Loucy (cell line): ENCODE results near the gene MAN2A2.

Source experiments
- H2AFZ ChIP-seq: fragments of 200-600 bp; sonication (generic); 2 replicates; pipeline ENCODE4 v1.6.0; 2016; ENCODE audit warnings: antibody characterized with exemption, mild to moderate bottlenecking, low read length, moderate library complexity
- H3F3A ChIP-seq: fragments of 200-600 bp; 2 replicates; pipeline ENCODE4 v1.6.0; 2016; ENCODE audit warnings: antibody characterized with exemption, low read depth, mild to moderate bottlenecking
- H3K27me3 ChIP-seq: fragments of 200-600 bp; sonication (generic); 2 replicates; pipeline ENCODE4 v1.6.1; 2014; ENCODE audit warnings: low read length, mild to moderate bottlenecking; ENCODE audit not compliant: insufficient read depth, poor library complexity, severe bottlenecking
- H3K36me3 ChIP-seq: fragments of 200-600 bp; sonication (generic); 2 replicates; pipeline ENCODE4 v1.6.1; 2016; ENCODE audit warnings: low read length; ENCODE audit not compliant: insufficient read depth
- H3K4me1 ChIP-seq: fragments of 200-600 bp; sonication (generic); 2 replicates; pipeline ENCODE4 v1.5.1; 2014; ENCODE audit warnings: low read length, mild to moderate bottlenecking; ENCODE audit not compliant: insufficient read depth, poor library complexity, severe bottlenecking
- H3K4me2 ChIP-seq: fragments of 200-600 bp; sonication (generic); 2 replicates; pipeline ENCODE4 v1.6.0; 2014; ENCODE audit warnings: antibody characterized with exemption, low read length, low read depth, mild to moderate bottlenecking; ENCODE audit not compliant: poor library complexity, severe bottlenecking
- H3K4me3 ChIP-seq: fragments of 200-600 bp; sonication (generic); 2 replicates; pipeline ENCODE4 v1.5.1; 2014; ENCODE audit warnings: low read length, mild to moderate bottlenecking, mixed read lengths; ENCODE audit not compliant: poor library complexity, severe bottlenecking
- H3K79me2 ChIP-seq: fragments of 200-600 bp; sonication (generic); 2 replicates; pipeline ENCODE4 v1.6.1; 2014; ENCODE audit warnings: low read length; ENCODE audit not compliant: insufficient read depth
- H3K9ac ChIP-seq: fragments of 200-600 bp; sonication (generic); 2 replicates; pipeline ENCODE4 v1.6.0; 2014; ENCODE audit warnings: mild to moderate bottlenecking, low read depth, low read length, moderate library complexity; ENCODE audit not compliant: poor library complexity, severe bottlenecking
- H3K9me2 ChIP-seq: fragments of 200-600 bp; sonication (generic); replicated peaks from 2 replicates; pipeline ENCODE4 v1.6.1; 2016; ENCODE audit warnings: low read depth, low read length, mixed read lengths
- H3K9me3 ChIP-seq: fragments of 200-600 bp; sonication (generic); 2 replicates; pipeline ENCODE4 v1.6.1; 2014; ENCODE audit warnings: mild to moderate bottlenecking, antibody characterized with exemption, low read length, low read depth; ENCODE audit not compliant: insufficient read depth
- H4K20me1 ChIP-seq: fragments of 200-600 bp; sonication (generic); 2 replicates; pipeline ENCODE4 v1.6.0; 2014; ENCODE audit warnings: antibody characterized with exemption, low read length, mild to moderate bottlenecking; ENCODE audit not compliant: insufficient read depth, poor library complexity, severe bottlenecking
- EZH2phosphoT487 ChIP-seq: fragments of 200-600 bp; IDR thresholded peaks from 2 replicates; pipeline ENCODE4 v1.6.1; 2018; ENCODE audit warnings: antibody characterized with exemption, mild to moderate bottlenecking, moderate library complexity, borderline replicate concordance
- TF ChIP-seq, protein P1 (sequence below): fragments of 200-600 bp; sonication (generic); conservative IDR thresholded peaks from 2 replicates; pipeline ENCODE4 v1.5.1; 2014; ENCODE audit warnings: mild to moderate bottlenecking, antibody characterized with exemption, low read length

The MAN2A2 gene

GRCh38 chr15:90871716-90872485 is 31.2 kb upstream of the MAN2A2 start:
- Histone ChIP-seq H3F3A (peaks cover 14% of the 10 kb centered on the region; the same call in 1 of the 2 replicates), H3K9me3 (no peaks in the 10 kb centered on the region), H2AFZ (peak overlapping the region; percentile 21), H3K9me2 (no peaks in the 10 kb centered on the region), H3K27me3 (no peaks in the 10 kb centered on the region), H3K36me3 (peaks cover 8% of the 10 kb centered on the region; the same call in 1 of the 2 replicates), H3K79me2 (peaks cover 55% of the 10 kb centered on the region), H3K4me3 (peak overlapping the region; percentile 80), H3K9ac (peak overlapping the region; percentile 78), H4K20me1 (peaks cover 10% of the 10 kb centered on the region), H3K4me1 (peaks cover 53% of the 10 kb centered on the region), H3K4me2 (peak overlapping the region; percentile 78)
- TF ChIP-seq, protein P1, sequence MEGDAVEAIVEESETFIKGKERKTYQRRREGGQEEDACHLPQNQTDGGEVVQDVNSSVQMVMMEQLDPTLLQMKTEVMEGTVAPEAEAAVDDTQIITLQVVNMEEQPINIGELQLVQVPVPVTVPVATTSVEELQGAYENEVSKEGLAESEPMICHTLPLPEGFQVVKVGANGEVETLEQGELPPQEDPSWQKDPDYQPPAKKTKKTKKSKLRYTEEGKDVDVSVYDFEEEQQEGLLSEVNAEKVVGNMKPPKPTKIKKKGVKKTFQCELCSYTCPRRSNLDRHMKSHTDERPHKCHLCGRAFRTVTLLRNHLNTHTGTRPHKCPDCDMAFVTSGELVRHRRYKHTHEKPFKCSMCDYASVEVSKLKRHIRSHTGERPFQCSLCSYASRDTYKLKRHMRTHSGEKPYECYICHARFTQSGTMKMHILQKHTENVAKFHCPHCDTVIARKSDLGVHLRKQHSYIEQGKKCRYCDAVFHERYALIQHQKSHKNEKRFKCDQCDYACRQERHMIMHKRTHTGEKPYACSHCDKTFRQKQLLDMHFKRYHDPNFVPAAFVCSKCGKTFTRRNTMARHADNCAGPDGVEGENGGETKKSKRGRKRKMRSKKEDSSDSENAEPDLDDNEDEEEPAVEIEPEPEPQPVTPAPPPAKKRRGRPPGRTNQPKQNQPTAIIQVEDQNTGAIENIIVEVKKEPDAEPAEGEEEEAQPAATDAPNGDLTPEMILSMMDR: no peak
- no peak for TF ChIP-seq EZH2phosphoT487

DNA sequence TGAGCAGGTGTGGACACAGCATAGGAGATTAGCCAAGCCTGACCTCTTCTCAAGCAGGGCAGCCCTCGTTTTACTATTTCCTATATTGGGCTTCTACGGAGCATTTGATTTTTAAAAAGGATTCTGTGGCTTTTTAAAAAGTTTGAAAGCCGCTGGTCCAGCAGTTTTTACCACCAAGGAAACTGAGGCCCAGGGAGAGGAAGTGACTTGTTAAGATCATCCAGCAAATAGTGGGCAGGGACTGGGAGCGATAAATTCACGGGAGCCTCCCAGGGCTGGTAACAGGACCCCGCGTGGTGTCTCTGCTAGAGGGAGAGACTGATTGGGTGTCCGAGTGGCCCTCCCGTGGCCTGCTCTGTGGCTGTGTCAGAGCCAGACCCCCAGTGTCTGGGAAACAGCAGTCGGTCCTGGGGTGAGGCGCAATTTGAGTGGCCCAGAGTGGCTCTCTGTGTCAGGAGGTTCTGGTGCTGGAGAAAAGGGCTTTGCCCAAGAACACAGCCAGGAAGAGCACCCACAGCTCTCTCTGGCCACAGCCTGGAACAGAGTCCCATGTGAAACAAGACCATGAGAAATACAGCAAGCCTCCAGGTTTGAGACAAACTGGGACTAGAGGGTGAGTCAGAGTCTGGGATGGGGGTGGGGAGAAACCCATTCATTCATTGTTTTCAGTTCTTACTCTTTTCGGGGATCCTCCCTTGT is 30.5 kb upstream of the MAN2A2 start:
- peaks cover 14% of the 10 kb centered on the region; the same call in 1 of the 2 replicates for H3F3A ChIP-seq
- H4K20me1 ChIP-seq: peaks cover 10% of the 10 kb centered on the region
- H3K27me3 ChIP-seq: no peaks in the 10 kb centered on the region
- H3K36me3 ChIP-seq: peaks cover 14% of the 10 kb centered on the region; the same call in 1 of the 2 replicates
- no peaks in the 10 kb centered on the region for H3K9me3 ChIP-seq
- peaks cover 55% of the 10 kb centered on the region for H3K79me2 ChIP-seq
- H3K4me3 ChIP-seq: peak overlapping the region; percentile 80
- peak overlapping the region; percentile 78 for H3K9ac ChIP-seq
- no peaks in the 10 kb centered on the region for H3K9me2 ChIP-seq
- H2AFZ ChIP-seq: peak overlapping the region; percentile 21; the same call in 1 of the 2 replicates
- TF ChIP-seq, protein P1: no peak
- no peak for TF ChIP-seq EZH2phosphoT487
- H3K4me1 ChIP-seq: peaks cover 53% of the 10 kb centered on the region
- peak overlapping the region; percentile 78 for H3K4me2 ChIP-seq

- H3K27me3 ChIP-seq: no peaks in the 10 kb centered on the region
- peaks cover 55% of the 10 kb centered on the region for H3K79me2 ChIP-seq
- H3F3A ChIP-seq: peaks cover 14% of the 10 kb centered on the region; the same call in 1 of the 2 replicates
- peak overlapping the region; percentile 78 for H3K9ac ChIP-seq
- H4K20me1 ChIP-seq: peaks cover 10% of the 10 kb centered on the region
- H3K9me2 ChIP-seq: no peaks in the 10 kb centered on the region
- no peaks in the 10 kb centered on the region for H3K9me3 ChIP-seq
- TF ChIP-seq EZH2phosphoT487: no peak
- TF ChIP-seq, protein P1: no peak
- peak overlapping the region; percentile 78 for H3K4me2 ChIP-seq
- H3K4me1 ChIP-seq: peaks cover 50% of the 10 kb centered on the region
- peak overlapping the region; percentile 80 for H3K4me3 ChIP-seq
- no peak overlapping the region for H2AFZ ChIP-seq
- H3K36me3 ChIP-seq: peaks cover 21% of the 10 kb centered on the region; the same call in 1 of the 2 replicates
Measured at GRCh38 chr15:90873488-90873997, 29.6 kb upstream of the MAN2A2 start.
